HG03439 (cell line): ENCODE data around the gene PPT2.
"Not testable (repeated sequence)": the region's sequence is repeated elsewhere in the genome, so short reads cannot be mapped to it uniquely, and the experiment has no call there.

ENCODE experiments used
- ATAC-seq: cut with Tn5 transposase; IDR thresholded peaks from one replicate; pipeline ENCODE4 v1.9.1; 2021; ENCODE audit warnings: mild to moderate bottlenecking, moderate library complexity; ENCODE audit not compliant: unreplicated experiment

PPT2 gene

DNA sequence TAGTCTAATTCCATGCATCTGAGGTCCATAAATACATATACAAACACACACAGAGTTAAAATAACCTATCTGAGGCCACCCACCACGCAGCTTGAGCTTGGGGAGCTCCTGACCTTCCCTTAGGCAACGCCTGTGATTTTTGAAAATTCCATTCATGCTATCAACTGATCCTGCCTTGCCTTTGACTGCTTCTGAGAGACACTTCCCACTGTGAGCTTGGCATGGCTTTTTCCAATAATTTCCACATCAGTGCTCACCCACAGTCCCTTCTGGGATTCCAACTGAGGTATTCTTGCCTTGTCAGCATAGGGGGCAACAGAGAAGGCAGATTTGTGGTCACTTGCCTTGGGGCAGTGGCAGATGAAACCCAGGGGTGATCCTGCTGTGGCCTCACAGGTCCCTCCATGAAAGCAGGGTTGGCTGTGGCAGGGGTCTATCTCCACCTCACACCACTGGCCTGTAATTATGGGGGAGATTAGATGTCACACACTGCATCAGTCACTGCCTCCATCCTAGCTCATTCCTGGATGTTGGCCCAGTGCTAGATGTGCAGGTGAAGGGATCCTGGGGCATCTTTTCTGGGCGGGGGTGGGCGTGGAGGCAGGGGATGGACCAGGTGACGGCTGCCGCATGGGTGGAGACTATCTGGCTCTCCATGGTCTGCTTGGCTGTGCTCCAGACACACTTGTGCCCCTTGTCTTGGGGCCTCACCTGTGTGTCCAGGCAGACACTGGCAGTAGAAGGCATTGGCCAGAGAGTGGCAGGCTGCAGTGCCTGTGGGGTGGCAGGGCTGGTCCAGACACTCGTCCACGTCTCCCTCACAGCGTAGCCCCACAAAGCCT, 49.7 kb downstream of the PPT2 start:
- ATAC-seq = no peak

DNA sequence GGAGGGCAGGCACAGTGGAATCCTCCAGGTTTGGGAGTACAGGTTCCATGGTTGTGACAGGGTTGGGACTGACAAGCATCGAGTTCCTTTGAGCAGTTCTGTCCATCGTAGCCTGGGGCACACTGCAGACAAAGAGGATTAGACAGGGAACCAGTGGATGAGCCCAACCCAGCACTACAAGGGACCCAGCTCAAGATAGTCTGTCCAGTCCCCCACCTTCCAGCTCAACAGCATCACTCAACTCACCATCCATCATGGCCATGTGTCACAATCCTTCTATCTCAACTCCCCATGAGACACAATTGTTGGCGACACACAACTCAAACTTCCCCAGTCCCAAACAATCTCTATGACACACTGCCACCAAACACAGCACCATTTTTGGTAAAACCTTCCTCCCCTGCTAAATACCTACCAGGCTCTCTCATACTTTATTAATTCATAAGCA, 50.4 kb downstream of the PPT2 start:
- no peak for ATAC-seq

DNA sequence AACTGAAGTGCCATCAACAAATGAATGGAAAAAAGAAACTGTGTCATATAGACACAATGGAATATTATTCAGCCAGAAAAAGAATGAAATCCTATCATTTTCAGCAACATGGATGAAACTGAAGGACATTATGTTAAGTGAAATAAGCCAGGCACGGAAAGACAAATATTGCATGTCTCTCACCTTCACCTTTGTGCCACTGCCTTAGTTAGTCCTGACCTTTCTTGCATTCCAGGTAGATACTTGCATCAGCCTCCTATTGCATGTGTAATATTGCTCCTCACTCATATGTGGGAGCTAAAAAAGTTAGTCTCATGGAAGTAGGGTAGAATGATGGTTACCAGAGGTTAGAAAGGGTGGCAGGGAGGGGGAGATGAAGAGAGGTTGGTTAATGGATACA, 55.1 kb downstream of the PPT2 start:
- no peak for ATAC-seq

DNA sequence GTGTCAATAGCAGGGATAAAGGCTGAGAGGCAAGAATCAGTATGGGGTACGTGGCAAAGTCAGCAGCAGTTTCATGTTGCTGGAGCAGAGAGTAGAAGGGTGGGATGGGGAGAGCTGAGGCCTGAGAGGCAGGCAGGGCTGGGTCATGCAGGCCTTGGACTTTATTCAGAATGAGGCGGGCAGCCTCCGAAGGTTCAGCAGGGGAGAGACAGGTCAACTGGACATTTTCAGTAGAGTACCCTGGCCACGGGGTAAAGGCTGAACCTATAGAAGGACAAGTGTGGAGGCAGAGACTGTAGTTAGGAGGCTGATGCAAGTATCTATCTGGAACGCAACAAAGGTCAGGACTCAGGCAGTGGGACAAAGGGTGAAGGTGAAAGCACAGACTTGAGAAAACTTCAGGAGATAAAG, 56.3 kb downstream of the PPT2 start:
- no peak for ATAC-seq

DNA sequence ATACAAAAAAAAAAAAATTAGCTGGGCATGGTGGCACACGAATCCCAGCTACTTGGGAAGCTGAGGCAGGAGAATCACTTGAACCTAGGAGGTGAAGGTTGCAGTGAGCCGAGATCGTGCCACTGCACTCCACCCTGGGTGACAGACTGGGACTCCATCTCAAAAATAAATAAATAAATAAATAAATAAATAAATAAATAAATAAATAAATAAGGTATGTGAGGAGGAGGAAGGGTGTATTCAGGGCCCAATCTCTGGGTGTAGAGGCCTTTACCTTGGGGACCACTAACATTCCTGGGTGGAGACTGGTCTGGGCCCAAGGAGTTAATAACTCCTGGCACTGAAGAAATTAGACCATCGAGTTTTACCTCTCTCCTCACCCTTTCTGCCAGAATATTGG, 57.5 kb downstream of the PPT2 start:
- not testable (repeated sequence) for ATAC-seq

DNA sequence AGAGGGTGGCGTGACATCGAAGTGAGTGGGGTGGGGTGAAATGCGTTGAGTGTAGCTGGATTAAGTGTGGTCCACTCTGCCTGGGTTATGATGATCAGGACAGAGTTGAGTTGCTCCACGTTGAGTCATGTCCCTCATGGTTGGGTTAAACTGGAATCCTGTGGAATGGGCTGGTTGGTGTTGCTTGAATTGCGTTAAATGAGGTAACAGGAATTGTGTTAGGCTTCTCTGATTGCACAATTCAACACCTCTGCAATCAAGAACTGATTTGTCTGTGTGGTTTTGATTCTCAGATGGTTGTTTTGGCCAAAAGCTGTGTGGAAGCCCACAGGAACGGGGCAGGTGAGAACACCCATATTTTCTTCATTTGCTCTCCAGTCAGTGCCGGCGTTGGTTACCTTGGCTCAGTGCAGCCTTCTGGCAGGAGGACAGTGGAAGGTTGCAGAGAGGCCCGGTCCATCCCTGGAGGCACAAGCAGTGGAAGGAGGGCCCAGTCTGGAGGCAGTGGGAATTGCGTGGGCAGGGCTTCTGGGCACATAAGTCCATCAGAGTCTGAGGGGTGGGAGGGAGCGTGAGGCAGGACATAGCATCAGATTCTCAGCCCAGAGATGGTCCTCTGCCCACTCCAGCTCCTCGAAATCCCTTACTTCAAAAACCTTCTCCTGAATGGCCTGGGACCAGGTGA, 58.3 kb downstream of the PPT2 start:
- ATAC-seq = no peak
